Fibroblast of upper back skin (primary cell): ENCODE measurements around the gene ADAM19.
"Not testable (repeated sequence)": the region's sequence is repeated elsewhere in the genome, so short reads cannot be mapped to it uniquely, and the experiment has no call there.

Experiments used
- DNase-seq: peaks from one replicate; pipeline ENCODE4 v3.0.0-alpha.2; 2013

ADAM19 gene

GRCh38 chr5:157459715-157460599 lies 115.6 kb downstream of the ADAM19 start, which contains the start of gene NIPAL4:
TSS of gene NIPAL4 (plus strand) at chr5:157460213. CDS start at chr5:157460321, 108 bp downstream.
- DNase-seq, result no peak

GRCh38 chr5:157458835-157459234 lies 116.7 kb downstream of the ADAM19 start:
- DNase-seq, result no peak

GRCh38 chr5:157457391-157457790 lies 118.2 kb downstream of the ADAM19 start:
- DNase-seq, result no peak

GRCh38 chr5:157456301-157456700 lies 119.3 kb downstream of the ADAM19 start:
- no peak for DNase-seq

- no peak for DNase-seq
Measured at GRCh38 chr5:157455057-157455456, 120.5 kb downstream of the ADAM19 start.

- no peak for DNase-seq
Measured at GRCh38 chr5:157454273-157454672, 121.3 kb downstream of the ADAM19 start.

- DNase-seq, result no peak
Measured at GRCh38 chr5:157451806-157452205, 123.8 kb downstream of the ADAM19 start.

GRCh38 chr5:157450024-157450423 lies 125.6 kb downstream of the ADAM19 start:
- DNase-seq, result no peak

- no peak for DNase-seq
Measured at GRCh38 chr5:157449011-157449723, 126.4 kb downstream of the ADAM19 start.

- DNase-seq, result no peak
Measured at GRCh38 chr5:157447201-157447637, 128.4 kb downstream of the ADAM19 start.

GRCh38 chr5:157446412-157446935 lies 129.1 kb downstream of the ADAM19 start:
- DNase-seq, result no peak

GRCh38 chr5:157445745-157446411 lies 129.7 kb downstream of the ADAM19 start:
- no peak for DNase-seq

GRCh38 chr5:157444224-157444623 lies 131.4 kb downstream of the ADAM19 start:
- no peak for DNase-seq

- DNase-seq, result peak; percentile 86
Measured at GRCh38 chr5:157443041-157443549, 132.5 kb downstream of the ADAM19 start.

GRCh38 chr5:157434096-157434495 lies 141.5 kb downstream of the ADAM19 start:
- DNase-seq, result no peak

- DNase-seq, result peak; percentile 82
Measured at GRCh38 chr5:157431544-157432200, 143.9 kb downstream of the ADAM19 start.

- DNase-seq, result not testable (repeated sequence)
Measured at GRCh38 chr5:157429920-157430319, 145.7 kb downstream of the ADAM19 start.
